Measurements from ENCODE around the gene ZNF316.
"Not testable (repeated sequence)": the region's sequence is repeated elsewhere in the genome, so short reads cannot be mapped to it uniquely, and the experiment has no call there.

The ZNF316 gene

GRCh38 chr7:6647080-6647479 is 10.0 kb downstream of the ZNF316 start:
- DNase-seq (ENCODE audit: low spot score) = no peak

- DNase-seq (ENCODE audit: low spot score) = no peak
These were observed 10.4 kb downstream of the ZNF316 start for GRCh38 chr7:6647541-6647940.

- no peak for DNase-seq (ENCODE audit: low spot score)
These were observed 11.1 kb downstream of the ZNF316 start for GRCh38 chr7:6648066-6648814.

- no peak for DNase-seq (ENCODE audit: low spot score)
These were observed 11.6 kb downstream of the ZNF316 start for GRCh38 chr7:6648815-6649104.

GRCh38 chr7:6649241-6649961 is 12.3 kb downstream of the ZNF316 start:
- peak; percentile 4 for DNase-seq (ENCODE audit: low spot score)

- peak; percentile 2 for DNase-seq (ENCODE audit: low spot score)
These were observed 13.0 kb downstream of the ZNF316 start for GRCh38 chr7:6650086-6650485.

- peak; percentile 5 for DNase-seq (ENCODE audit: low spot score)
These were observed 13.4 kb downstream of the ZNF316 start for GRCh38 chr7:6650521-6651011.

GRCh38 chr7:6651851-6652445 is 14.8 kb downstream of the ZNF316 start:
- peak; percentile 2 for DNase-seq (ENCODE audit: low spot score)

- DNase-seq (ENCODE audit: low spot score) = peak; percentile 33
These were observed 15.4 kb downstream of the ZNF316 start for GRCh38 chr7:6652446-6653011.

GRCh38 chr7:6653071-6654003 is 16.2 kb downstream of the ZNF316 start:
- peak; percentile 39 for DNase-seq (ENCODE audit: low spot score)

GRCh38 chr7:6654113-6654841 is 17.2 kb downstream of the ZNF316 start:
- no peak for DNase-seq (ENCODE audit: low spot score)

- DNase-seq (ENCODE audit: low spot score) = no peak
These were observed 17.9 kb downstream of the ZNF316 start for GRCh38 chr7:6654842-6655610.

- DNase-seq (ENCODE audit: low spot score) = no peak
These were observed 18.7 kb downstream of the ZNF316 start for GRCh38 chr7:6655636-6656385.

GRCh38 chr7:6656413-6656812 is 19.3 kb downstream of the ZNF316 start:
- DNase-seq (ENCODE audit: low spot score) = no peak

GRCh38 chr7:6658618-6659345 is 21.7 kb downstream of the ZNF316 start:
- DNase-seq (ENCODE audit: low spot score) = no peak

GRCh38 chr7:6670851-6671250 is 33.7 kb downstream of the ZNF316 start:
- not testable (repeated sequence) for DNase-seq (ENCODE audit: low spot score)

GRCh38 chr7:6675807-6676405 is 38.8 kb downstream of the ZNF316 start:
- no peak for DNase-seq (ENCODE audit: low spot score)

GRCh38 chr7:6680146-6680545 is 43.0 kb downstream of the ZNF316 start:
- no peak for DNase-seq (ENCODE audit: low spot score)
